ENCODE data around the gene GSK3A.

GSK3A gene

DNA sequence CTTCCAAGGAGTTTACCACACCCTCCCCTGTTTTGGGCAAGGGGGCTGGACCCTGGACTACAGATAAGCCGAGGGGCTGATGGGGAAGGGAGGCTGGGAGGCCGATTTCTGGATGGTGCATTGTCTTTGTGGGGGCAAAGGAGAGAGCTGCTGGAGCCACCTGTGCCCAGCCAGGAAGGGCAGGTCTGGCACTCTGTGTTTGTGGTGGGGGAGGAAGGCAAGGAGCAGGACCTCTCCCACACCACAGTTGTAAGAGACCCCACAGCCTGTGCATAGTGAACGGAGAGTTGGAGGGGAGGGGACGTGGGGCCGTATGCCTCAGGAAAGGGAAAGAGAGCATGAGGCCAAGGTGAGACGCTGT, 43.6 kb upstream of the GSK3A start (continued):
- TF ChIP-seq SCRT2 (tag by site-specific recombination; IDR thresholded peaks at IDR 0.05) (0 out of 2 replicates have a peak, but pooled peaks have one; percentile 18), ZNF791 (tag by site-specific recombination; IDR thresholded peaks at IDR 0.05) (no peak), HOXD13 (CRISPR knock-in tag; IDR thresholded peaks at IDR 0.05; ENCODE audit: borderline replicate concordance) (no peak)

DNA sequence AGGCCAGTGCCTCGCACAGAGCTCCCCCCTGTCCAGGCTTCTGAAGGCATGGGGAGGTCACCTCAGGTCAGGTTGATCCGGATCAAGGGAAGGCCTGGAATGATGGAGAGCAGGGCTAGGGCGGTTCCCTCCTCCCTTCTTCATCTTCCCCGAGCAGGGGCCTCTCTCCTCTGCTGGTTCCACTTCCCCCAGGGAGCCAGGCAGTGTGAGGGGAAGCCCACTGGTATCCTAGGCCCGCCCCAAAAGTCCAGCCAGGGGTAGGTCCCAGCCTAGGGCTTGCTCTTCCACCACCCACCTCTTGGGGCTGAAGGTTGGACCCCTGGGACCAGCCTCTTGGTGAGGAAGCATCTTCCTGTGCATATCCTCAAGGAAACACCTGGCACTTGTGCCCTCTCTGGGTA, 43.1 kb upstream of the GSK3A start:
- Histone ChIP-seq H3K4me3 (ENCODE audit: low read depth, low read length) (no peak overlapping the region), H3K9me3 (ENCODE audit: control insufficient read depth, insufficient read depth, low read depth, low read length) (no peaks in the 10 kb centered on the region), H3K4me1 (ENCODE audit: control insufficient read depth, insufficient read depth, low read length) (peaks cover 43% of the 10 kb centered on the region), H3K27ac (ENCODE audit: extremely low read depth, low read depth, low read length) (peak overlapping the region; percentile 82; the same call in 1 of the 2 replicates), H3K36me3 (ENCODE audit: control insufficient read depth in 2 of 2, insufficient read depth in 1 of 2, low read length in 2 of 2) (peaks cover 0 to 39% of the 10 kb centered on the region in 2 experiments; a peak in 2 of 3 replicates)
- CTCF ChIA-PET = interaction anchor here (0.6 to 0.8 kb wide), 2 partner anchors 11 to 58 kb away, joined by 4 read pairs; no protein-coding TSS in a partner anchor
- POLR2A ChIA-PET = interaction anchor here (12.3 kb wide), 1 partner anchor 38 kb away, joined by 242 read pairs; the partner anchor contains the start of gene GSK3A
- TF ChIP-seq SP3 (tag by site-specific recombination; IDR thresholded peaks at IDR 0.05) (no peak), KLF7 (tag by site-specific recombination; IDR thresholded peaks at IDR 0.05; ENCODE audit: borderline replicate concordance) (0 out of 2 replicates have a peak, but pooled peaks have one; percentile 1), ZNF341 (tag by site-specific recombination; IDR thresholded peaks at IDR 0.05; ENCODE audit: low read depth) (peak; percentile 12; the same call in 1 of the 2 replicates), SP2 (tag by site-specific recombination; IDR thresholded peaks at IDR 0.05) (peak; percentile 47), ZNF366 (tag by site-specific recombination; conservative IDR thresholded peaks at IDR 0.05) (0 out of 2 replicates have a peak, but pooled peaks have one; percentile 25)

DNA sequence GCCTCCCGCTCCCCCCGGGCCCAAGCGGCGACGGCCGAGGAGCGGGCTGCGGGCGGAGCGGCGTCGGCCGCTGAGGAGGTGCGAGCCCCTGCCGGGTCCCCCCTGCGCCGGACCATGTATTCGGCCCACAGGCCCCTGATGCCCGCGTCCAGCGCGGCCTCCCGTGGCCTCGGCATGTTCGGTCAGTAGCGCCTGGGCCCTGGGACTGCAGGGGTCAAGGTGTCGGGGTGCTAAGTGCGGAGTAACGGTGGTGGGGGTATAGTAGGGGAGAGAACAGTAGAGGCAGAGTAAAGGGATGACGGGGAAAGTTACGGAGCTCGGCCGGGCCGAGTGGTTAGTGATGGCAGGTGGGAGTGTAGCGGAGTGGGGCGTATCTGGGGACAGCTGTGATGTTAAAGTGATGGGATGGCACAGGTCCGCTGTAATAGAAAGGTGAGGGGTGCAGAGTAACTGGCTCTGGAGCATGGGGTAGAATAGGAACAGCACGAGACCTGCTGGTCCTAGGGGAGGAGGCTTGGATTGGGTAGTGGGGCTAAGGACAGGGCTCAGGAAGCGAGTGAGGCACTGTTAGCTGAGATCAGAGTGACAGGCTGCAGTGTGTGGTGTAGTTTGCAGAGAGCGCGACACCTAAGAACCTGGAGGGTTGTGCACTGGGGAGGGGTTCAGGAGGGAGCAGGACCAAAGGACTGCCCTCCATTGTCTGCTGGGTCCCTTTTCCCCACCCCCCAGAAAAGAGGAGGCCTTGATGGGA, 42.4 kb upstream of the GSK3A start:
- Histone ChIP-seq H3K27ac (ENCODE audit: extremely low read depth, low read depth, low read length) (peak overlapping the region; percentile 82), H3K4me1 (ENCODE audit: control insufficient read depth, insufficient read depth, low read length) (peaks cover 43% of the 10 kb centered on the region), H3K4me3 (ENCODE audit: low read depth, low read length) (peak overlapping the region; percentile 46), H3K36me3 (ENCODE audit: control insufficient read depth in 2 of 2, insufficient read depth in 1 of 2, low read length in 2 of 2) (peaks cover 0 to 32% of the 10 kb centered on the region in 2 experiments; a peak in 2 of 3 replicates), H3K9me3 (ENCODE audit: control insufficient read depth, insufficient read depth, low read depth, low read length) (no peaks in the 10 kb centered on the region)
- CTCF ChIA-PET = interaction anchor here (0.8 kb wide), 1 partner anchor 12 kb away, joined by 4 read pairs; no protein-coding TSS in a partner anchor
- POLR2A ChIA-PET = interaction anchor here (1.0 to 12.3 kb wide), 2 partner anchors 10 to 38 kb away, joined by 4 to 242 read pairs; partner anchors contain the start of gene GSK3A
- TF ChIP-seq BCL11A (tag by site-specific recombination; IDR thresholded peaks at IDR 0.05; ENCODE audit: low read depth) = no peak
- no peak for TF ChIP-seq ZNF530 (tag by site-specific recombination; IDR thresholded peaks at IDR 0.05; ENCODE audit: low read depth)
- TF ChIP-seq, protein P1, sequence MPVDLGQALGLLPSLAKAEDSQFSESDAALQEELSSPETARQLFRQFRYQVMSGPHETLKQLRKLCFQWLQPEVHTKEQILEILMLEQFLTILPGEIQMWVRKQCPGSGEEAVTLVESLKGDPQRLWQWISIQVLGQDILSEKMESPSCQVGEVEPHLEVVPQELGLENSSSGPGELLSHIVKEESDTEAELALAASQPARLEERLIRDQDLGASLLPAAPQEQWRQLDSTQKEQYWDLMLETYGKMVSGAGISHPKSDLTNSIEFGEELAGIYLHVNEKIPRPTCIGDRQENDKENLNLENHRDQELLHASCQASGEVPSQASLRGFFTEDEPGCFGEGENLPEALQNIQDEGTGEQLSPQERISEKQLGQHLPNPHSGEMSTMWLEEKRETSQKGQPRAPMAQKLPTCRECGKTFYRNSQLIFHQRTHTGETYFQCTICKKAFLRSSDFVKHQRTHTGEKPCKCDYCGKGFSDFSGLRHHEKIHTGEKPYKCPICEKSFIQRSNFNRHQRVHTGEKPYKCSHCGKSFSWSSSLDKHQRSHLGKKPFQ (tag by site-specific recombination; IDR thresholded peaks at IDR 0.05) = no peak
- no peak for TF ChIP-seq ZNF214 (tag by site-specific recombination; IDR thresholded peaks at IDR 0.05; ENCODE audit: borderline replicate concordance)
- TF ChIP-seq, protein P2, sequence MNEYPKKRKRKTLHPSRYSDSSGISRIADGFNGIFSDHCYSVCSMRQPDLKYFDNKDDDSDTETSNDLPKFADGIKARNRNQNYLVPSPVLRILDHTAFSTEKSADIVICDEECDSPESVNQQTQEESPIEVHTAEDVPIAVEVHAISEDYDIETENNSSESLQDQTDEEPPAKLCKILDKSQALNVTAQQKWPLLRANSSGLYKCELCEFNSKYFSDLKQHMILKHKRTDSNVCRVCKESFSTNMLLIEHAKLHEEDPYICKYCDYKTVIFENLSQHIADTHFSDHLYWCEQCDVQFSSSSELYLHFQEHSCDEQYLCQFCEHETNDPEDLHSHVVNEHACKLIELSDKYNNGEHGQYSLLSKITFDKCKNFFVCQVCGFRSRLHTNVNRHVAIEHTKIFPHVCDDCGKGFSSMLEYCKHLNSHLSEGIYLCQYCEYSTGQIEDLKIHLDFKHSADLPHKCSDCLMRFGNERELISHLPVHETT (tag by site-specific recombination; IDR thresholded peaks at IDR 0.05) = no peak
- TF ChIP-seq, protein P3, sequence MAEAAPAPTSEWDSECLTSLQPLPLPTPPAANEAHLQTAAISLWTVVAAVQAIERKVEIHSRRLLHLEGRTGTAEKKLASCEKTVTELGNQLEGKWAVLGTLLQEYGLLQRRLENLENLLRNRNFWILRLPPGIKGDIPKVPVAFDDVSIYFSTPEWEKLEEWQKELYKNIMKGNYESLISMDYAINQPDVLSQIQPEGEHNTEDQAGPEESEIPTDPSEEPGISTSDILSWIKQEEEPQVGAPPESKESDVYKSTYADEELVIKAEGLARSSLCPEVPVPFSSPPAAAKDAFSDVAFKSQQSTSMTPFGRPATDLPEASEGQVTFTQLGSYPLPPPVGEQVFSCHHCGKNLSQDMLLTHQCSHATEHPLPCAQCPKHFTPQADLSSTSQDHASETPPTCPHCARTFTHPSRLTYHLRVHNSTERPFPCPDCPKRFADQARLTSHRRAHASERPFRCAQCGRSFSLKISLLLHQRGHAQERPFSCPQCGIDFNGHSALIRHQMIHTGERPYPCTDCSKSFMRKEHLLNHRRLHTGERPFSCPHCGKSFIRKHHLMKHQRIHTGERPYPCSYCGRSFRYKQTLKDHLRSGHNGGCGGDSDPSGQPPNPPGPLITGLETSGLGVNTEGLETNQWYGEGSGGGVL (tag by site-specific recombination; IDR thresholded peaks at IDR 0.05) = peak; percentile 71
- no peak for TF ChIP-seq ZNF664 (tag by site-specific recombination; IDR thresholded peaks at IDR 0.05)
- no peak for TF ChIP-seq ZNF830 (tag by site-specific recombination; IDR thresholded peaks at IDR 0.05; ENCODE audit: low read depth)
- TF ChIP-seq, protein P4, sequence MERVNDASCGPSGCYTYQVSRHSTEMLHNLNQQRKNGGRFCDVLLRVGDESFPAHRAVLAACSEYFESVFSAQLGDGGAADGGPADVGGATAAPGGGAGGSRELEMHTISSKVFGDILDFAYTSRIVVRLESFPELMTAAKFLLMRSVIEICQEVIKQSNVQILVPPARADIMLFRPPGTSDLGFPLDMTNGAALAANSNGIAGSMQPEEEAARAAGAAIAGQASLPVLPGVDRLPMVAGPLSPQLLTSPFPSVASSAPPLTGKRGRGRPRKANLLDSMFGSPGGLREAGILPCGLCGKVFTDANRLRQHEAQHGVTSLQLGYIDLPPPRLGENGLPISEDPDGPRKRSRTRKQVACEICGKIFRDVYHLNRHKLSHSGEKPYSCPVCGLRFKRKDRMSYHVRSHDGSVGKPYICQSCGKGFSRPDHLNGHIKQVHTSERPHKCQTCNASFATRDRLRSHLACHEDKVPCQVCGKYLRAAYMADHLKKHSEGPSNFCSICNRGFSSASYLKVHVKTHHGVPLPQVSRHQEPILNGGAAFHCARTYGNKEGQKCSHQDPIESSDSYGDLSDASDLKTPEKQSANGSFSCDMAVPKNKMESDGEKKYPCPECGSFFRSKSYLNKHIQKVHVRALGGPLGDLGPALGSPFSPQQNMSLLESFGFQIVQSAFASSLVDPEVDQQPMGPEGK (tag by site-specific recombination; IDR thresholded peaks at IDR 0.05) = peak; percentile 90
- TF ChIP-seq ZNF501 (tag by site-specific recombination; IDR thresholded peaks at IDR 0.05) = no peak
- TF ChIP-seq, protein P5, sequence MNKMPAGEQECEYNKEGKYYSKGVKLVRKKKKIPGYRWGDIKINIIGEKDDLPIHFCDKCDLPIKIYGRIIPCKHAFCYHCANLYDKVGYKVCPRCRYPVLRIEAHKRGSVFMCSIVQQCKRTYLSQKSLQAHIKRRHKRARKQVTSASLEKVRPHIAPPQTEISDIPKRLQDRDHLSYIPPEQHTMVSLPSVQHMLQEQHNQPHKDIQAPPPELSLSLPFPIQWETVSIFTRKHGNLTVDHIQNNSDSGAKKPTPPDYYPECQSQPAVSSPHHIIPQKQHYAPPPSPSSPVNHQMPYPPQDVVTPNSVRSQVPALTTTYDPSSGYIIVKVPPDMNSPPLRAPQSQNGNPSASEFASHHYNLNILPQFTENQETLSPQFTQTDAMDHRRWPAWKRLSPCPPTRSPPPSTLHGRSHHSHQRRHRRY (tag by site-specific recombination; IDR thresholded peaks at IDR 0.05) = peak; percentile 91; the same call in 1 of the 2 replicates
- no peak for TF ChIP-seq YY2 (tag by site-specific recombination; IDR thresholded peaks at IDR 0.05)
- TF ChIP-seq, protein P6, sequence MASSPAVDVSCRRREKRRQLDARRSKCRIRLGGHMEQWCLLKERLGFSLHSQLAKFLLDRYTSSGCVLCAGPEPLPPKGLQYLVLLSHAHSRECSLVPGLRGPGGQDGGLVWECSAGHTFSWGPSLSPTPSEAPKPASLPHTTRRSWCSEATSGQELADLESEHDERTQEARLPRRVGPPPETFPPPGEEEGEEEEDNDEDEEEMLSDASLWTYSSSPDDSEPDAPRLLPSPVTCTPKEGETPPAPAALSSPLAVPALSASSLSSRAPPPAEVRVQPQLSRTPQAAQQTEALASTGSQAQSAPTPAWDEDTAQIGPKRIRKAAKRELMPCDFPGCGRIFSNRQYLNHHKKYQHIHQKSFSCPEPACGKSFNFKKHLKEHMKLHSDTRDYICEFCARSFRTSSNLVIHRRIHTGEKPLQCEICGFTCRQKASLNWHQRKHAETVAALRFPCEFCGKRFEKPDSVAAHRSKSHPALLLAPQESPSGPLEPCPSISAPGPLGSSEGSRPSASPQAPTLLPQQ (tag by site-specific recombination; IDR thresholded peaks at IDR 0.05) = peak; percentile 51; the same call in 1 of the 2 replicates
- TF ChIP-seq ZNF248 (tag by site-specific recombination; IDR thresholded peaks at IDR 0.05) = no peak
